Amygdala (tissue), 56 donors: Measurements from ENCODE around the gene DDX1.
"Not testable (repeated sequence)": the region's sequence is repeated elsewhere in the genome, so short reads cannot be mapped to it uniquely, and the experiment has no call there.

Source experiments
- DNase-seq, 56 donors: peaks; one replicate each; lab custom pipeline; 2025; lab: John Stamatoyannopoulos, UW

The DDX1 gene

DNA sequence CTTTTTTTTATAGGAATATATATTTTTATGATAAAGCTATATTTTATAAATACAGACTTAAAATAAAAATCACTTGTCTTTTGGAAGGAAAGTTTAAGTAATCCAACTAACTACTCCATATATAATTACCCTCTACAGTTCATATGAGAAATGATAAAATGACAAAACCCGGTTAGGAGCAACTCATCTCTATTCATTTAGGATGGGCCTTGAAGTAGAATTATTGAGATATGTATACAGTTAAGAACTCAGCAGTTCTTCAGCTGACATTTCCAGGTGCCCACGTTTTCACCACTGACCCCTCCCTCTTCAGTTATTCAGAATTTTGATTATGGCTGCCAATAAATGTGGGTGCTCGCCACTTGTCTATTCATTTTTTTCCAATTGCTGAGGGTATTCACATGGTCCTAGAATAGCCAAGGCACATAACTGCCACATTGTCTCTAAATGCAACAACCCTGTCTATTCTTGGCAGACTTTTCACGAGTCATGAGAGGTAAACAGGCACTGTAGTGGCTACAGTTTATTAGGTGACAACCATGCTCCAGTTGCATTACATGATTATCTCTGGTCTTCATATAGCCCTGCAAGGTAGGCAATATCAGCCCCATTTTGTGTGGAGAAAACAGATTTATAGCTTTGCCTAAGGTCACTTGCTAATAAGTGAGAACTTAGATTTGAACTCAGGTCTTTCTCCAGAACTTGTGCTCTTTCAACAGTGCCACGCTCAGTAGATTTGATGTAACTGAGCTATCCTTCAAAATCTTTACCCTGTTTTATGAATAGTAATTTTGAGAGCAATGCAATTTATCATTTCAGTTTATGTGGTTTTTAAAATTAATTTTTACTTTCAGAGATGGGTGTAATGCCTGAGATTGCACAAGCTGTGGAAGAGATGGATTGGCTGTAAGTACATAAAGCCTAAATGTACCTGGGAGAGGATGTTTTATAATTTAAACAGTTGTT lies 2.9 kb downstream of the DDX1 start:
- no peak for DNase-seq

DNA sequence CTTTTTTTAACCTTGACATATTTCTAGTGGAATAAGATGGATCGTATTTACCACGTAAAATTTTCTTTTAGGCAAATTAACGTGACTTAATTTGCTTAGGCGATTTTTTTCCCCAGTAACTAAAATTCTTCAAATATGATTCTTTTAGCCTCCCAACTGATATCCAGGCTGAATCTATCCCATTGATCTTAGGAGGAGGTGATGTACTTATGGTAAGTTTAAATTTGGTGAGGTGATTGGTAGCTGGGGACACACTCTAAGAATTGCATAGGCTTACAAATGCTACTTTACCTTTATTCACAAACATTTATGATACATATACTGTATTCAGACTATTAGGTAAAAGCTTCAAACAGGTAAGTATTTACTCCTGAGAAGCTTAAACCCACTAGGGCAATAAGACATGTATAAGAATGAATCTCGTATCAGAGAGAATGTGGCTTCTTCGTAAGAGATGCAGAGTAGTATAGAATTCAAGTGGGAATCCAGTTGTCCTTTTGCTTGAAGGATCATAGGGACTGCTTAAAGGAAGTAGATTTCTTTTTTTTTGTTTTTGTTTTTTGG lies 3.8 kb downstream of the DDX1 start:
- DNase-seq, result no peak

DNA sequence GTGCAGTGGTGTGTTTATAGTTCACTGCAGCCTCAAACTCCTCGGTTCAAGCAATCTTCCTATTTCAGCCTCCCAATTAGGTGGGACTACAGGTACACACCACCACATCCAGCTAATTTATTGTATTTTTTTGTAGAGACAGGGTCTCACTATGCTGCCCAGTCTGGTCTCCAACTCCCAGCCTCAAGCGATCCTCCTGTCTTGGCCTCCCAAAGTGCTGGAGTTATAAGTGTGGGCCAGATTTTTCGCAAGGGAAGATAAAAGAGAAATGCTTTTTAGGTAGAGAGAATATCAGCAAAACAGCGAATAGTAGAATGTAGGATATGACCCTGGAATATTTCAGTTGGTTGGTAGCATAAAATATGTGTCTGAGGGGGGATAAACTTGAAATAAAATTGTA lies 4.3 kb downstream of the DDX1 start:
- no peak for DNase-seq

DNA sequence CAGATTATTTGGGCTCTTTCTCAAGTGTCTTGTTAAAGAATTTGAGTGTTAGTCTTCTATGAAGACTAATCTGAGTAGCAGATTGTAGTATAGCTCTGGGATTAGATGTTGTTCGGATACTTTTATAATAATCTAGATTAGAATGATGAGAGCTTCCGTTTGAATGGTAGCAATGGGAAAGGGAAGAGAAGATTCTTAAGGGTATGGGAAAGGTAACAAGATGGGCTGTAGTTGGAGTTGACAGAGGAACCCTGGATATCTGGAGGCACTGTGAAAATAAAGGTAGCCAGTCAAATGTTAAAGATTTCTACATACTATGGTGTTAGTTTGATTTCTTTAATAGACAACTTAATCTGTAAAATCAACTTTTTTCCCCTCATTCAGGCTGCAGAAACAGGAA lies 4.7 kb downstream of the DDX1 start:
- DNase-seq, result no peak

DNA sequence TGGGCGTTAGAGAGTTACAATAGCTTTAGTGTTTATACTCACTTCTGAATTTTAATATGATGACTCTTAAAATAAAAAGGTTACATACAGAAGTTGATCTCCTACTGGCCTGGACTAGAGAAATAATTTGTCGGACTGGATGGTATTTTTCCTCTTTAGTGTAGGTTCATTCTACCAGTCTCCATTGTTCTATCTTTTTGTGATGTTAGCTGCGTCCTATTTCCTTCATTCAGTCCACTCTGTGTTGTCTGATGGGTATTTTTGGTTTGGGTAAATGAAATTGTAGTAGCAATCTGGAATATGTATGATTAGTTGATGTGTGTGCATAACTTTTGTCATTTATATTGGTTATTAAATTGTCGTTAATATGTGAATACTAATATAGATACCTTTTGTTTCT lies 5.3 kb downstream of the DDX1 start:
- no peak for DNase-seq

DNA sequence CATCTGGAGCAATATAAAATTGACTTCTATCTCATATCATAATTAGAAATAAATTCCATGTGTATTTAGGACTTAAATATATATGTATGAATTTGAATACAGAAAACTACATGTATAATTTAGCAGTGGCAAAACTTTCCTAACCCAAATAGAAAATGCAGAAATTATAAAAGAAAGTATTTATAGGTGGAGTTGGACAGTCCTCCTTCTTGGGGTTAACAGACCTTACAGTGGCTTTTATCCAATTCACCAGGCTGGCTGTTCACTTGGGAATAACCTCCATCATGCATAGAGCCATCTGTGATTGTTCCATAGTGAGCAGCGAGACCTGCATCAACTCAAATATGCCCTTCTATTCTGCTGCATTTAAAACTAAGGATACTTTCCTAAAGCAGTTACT lies 8.3 kb downstream of the DDX1 start:
- no peak for DNase-seq

DNA sequence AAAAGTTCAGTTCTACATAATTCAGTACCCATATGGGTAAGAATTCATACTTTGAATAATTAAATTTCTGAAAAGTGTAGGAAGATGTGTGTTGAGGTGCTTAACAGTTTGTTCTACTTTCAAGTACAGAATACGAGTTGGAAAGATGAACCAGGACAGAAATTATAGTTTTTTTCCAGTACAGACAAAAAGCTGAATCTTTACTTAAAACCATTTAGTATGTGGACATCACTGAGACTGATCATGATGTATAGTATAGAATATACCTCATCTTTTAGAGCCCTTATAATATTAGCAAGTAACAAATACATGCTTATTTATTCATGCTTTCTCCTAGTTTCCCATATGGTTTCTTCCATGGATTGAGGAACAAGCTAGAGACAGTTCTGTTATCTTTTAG lies 10.0 kb downstream of the DDX1 start:
- no peak for DNase-seq

DNA sequence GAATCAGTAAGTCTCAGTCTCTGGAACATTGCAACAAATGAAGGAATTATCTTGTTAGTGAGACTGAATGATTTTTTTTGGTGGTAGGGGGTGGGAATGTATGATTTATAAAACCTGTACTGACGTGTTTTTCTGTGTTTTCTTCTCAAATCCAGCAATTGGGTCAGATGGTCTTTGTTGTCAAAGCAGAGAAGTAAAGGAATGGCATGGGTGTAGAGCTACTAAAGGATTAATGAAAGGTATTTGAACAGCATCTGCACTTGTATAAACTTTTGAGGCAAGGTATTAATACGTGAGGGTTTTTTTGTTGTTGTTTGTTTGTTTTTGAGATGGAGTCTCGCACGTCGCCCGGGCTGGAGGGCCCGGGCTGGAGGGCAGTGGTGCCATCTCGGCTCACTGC lies 10.7 kb downstream of the DDX1 start:
- no peak for DNase-seq

DNA sequence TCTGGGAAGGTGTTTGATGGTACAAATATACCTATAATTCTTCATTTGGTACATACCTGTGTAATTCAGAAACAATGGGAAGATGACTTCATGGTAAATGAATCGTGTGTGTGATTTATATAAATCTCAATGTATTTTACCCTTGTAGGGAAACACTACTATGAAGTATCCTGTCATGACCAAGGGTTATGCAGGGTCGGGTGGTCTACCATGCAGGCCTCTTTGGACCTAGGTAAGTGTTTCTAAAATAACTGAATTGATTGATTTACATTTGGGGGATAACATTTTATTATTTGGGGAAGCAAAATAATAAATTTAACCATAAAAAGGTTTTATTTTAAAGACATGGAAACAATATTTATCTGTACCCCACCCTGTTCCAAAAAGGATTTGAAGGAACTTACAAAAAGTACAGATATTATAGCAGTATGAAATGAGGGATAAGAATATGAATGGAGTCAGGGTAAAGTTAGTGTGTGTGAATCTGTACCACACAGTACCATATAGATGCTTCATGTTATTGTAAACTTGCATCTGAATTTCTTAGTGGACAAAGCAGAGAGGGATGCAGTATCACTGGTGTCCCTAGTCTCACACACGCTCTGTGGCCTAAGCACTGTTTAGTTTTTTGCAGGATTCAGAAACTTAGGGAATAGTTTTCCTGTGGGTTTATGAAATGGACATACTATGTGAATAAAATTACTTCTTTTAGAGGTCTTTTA lies 11.5 kb downstream of the DDX1 start:
- no peak for DNase-seq

DNA sequence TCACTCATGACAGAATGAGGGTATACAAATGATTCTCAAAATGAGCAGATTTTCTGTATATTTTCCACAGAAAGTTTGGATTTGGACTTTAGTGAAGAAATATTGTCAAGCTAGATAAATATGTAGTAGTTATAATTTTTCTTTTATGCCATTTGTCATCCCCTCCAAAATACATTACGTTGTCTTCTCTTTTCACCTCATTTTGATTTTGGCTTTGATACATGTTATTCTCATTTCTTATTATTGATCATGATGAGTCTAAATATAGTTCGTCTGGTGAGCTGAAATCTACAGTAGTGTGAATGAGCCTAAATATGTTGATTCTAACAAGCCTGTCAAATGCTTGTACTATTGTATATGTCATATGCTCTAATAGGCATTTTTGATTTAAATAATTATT lies 12.3 kb downstream of the DDX1 start:
- DNase-seq, result no peak

DNA sequence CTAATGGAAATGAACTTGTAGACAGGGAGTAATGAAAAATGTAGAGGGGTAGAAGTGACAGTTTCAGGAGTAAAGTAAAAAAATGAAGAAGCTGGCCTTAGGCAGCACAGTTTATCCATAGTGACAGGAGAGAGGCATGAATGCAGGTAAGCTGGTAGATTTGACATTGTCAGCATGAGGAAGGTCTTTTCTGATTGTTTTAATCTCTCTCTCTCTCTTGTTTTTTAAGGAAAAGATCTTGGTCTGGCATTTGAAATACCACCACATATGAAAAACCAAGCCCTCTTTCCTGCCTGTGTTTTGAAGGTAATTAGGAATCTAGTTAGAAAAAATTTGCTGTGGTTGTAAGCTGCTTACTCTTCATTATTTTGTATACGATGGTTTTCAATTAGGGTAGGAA lies 14.1 kb downstream of the DDX1 start:
- DNase-seq, result no peak

DNA sequence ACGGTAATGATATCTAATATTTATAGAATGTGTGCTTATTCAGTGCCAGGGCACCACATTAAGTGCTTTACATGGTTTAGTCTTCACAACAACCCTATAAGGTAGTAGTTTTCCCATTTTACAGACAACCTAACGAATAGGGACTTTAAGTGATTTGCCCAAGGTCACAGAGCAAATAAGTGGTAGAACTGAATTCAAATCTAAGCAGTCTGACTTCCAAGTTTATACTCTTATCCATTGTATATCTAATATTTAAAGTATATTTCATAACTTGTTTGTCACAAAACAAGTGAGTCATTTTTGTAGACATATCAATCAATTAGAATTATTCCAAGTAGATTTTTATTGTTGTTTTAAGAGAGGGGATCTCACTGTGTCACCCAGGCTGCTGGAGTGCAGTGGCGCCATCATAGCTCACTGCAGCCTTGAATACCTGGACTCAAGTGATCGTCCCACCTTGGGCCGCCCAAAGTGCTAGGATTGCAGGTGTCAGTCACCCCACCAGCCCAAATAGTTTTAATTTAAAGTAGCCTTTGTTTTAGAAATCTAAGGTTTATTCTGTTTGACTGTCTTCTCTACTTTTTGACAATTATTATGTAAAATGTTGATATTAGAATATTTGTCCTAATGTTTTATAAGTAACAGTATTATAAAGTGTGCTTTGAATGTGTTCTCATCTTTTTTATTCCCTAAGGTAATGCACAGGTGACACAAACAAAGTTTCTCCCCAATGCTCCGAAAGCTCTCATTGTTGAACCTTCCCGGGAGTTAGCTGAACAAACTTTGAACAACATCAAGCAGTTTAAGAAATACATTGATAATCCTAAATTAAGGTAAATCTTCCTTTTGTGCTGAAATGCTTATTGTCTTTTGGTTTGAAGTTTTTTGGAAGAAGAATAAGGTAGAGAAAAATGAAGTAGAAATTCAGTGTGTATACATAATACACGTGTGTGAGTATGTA lies 15.1 kb downstream of the DDX1 start:
- no peak for DNase-seq

DNA sequence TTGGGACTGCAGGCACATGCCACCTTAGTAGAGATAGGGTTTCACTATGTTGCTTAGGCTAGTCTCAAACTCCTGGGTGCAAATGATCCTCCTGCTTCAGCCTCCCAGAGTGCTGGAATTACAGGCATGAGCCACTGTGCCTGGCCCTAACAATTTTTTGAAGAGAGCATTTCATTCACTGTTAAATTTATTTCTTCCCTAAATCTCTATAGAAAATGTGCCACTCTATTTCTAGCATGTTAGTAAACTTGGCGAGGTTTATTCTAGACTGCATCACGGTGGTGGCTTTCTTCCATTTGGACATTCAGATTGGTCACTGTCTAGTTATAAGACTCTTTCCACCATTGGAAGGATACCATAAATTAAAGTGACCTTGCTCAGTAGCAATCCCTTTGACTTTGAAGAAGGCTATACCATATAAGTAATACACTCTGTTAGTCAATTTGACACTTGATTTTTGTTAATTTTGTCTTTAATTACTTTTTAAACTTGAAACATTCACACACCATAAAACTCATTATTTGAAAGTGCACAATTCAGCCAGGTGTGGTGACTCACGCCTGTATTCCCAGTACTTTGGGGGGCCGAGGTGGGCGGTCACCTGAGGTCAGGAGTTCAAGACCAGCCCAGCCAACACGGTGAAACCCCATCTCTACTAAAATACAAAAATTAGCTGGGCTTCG lies 16.2 kb downstream of the DDX1 start:
- DNase-seq, result no peak

DNA sequence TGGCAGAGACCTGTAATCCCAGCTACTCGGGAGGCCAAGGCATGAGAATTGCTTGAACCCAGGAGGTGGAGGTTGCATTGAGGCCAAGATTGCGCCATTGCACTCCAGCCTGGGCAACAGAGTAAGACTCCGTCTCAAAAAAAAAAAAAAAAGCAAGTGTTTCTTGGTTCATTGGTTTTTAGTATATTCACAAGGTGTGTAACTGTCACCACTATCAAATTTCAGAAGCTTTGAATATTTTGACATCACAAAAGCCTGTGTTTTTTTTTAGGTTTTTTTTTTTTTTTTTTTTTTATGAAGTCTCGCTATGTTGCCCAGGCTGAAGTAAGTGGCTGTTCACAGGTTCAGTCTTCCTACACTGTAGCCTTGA lies 16.7 kb downstream of the DDX1 start:
- DNase-seq, result no peak

DNA sequence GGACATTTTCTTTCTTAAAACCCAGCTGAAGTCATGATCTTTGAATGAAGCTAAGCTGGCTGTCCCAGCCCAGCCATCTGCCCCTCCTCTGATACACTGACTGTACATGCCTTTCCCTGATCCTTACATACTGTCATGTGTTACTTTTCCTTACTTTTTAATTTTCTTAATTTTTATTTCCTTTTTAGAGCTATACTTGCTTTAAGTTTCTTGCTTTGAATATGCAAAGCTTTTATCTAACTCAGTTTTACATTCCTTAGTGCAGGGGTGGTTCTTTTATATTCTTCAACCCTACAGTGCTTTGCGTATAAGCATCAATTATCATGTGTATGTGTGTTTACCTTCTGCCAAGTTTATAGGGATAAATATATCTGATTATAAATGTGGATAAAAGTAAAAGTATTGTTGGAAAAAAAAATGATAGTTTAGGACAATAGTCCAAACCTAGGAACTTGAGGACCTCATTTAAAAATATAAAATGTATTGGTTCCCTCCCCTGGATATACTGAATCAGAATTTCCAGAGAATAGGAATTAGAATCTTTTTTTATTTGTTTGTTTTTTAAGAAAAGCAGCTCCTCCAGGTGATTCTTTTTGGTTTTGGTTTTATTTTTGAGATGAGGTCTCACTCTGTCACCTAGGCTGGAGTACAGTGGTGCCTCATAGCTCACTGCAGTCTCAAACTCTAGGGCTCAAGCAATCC lies 17.8 kb downstream of the DDX1 start:
- DNase-seq, result no peak

DNA sequence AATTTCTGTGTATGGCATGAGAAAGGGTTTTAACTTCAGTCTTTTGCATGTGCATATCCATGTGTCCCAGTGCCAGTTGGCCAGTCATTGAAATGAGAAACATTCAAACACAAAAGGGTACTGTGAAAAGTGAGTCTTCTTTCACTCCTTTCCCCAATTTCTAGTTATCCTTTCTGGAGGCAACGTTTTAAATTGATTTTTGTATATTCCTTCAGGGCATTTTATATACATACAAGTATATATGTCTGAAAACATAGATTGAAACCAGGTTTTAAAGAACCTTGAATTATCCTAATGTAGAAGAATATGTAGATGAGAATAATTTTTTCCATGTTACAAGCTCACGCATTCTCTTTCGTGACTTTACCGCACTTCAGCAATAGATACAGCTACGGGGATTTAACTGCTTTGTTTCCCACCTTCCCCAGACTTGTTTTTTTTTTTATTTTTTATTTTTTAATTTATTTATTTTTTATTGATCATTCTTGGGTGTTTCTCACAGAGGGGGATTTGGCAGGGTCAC lies 18.8 kb downstream of the DDX1 start:
- no peak for DNase-seq

DNA sequence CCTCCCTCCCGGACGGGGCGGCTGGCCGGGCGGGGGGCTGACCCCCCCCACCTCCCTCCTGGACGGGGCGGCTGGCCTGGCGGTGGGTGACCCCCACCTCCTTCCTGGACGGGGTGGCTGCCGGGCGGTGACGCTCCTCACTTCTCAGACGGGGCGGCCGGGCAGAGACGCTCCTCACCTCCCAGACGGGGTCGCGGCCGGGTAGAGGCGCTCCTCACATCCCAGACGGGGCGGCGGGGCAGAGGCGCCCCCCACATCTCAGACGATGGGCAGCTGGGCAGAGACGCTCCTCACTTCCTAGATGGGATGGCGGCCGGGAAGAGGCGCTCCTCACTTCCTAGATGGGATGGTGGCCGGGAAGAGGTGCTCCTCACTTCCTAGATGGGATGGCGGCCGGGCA lies 20.4 kb downstream of the DDX1 start:
- DNase-seq, result not testable (repeated sequence)

DNA sequence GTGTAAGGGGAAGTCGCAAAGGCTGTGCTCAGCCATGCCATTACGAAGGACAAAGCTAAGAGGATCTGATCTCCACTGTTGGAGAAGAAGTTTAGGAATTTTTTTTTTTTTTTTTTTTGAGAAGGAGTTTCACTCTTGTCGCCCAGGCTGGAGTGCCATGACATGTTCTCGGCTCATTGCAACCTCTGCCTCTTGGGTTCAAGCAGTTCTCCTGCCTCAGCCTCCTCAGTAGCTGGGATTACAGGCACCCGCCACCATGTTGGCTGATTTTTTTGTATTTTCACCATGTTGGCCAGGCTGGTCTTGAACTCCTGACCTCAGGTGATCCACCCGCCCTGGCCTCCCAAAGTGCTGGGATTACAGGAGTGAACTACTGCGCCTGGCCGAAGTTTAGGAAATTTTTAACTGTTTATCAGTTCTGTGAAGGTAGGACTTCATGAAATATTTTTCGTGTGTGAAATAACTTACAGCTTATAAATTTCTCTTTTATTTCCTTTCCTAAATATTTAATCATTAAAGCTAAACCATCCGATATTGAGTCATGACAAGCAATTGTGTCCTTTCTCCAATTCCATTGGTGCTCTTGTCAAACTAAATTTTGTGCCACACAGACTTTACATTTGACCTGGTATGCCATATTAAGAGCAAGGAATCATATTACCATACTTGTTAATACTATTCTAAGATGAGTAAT lies 22.2 kb downstream of the DDX1 start:
- no peak for DNase-seq
